ENCODE results near the gene ZNF45.
A peak's percentile ranks its signal among the peaks of the same experiment; 100 is the strongest.
"Not testable (repeated sequence)": the region's sequence is repeated elsewhere in the genome, so short reads cannot be mapped to it uniquely, and the experiment has no call there.

ZNF45 gene

DNA sequence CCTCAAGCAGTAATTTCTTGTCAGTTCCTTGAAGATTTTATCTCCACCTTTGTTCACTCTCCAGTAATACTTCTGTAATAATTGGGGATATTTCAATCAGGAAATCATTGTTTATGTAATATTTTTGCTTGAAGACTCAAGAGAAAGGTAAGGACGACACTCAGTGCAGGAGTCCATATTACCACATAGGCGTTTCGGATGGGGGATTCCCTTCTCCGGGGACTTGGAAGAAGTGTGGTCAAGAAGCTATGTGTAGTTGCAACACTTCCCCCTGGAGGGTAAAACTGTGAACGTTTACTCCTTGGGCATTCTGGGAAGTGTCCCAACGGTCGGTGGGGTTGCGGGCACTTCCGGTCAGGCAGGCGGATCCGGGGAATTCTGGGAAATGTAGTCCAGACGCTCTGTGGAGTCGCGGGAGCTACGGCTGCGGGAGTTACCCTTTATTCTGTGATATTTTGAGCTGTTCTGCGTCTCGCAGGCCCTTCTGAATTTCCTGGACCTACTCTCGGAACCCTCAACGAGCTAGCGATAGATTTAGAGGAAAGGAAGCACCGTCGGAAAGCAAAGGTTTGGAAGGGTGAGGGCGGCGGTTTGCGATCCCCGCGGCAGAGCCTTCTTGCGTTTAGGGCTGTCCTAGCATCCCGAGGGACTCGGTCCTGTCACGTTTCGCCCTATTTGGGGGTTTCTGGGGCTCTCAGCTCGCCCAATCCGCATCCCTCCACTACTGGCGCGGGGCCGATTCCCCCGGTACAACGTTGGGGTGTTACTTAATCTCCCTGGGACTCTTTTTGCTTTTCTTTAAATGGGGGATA is 16.0 kb upstream of the ZNF45 start, which contains the start of gene ZNF221:
Gene ZNF221, plus strand, starts transcription at position 395 of the 812 bp plus-strand sequence. CDS start 11,499 bp downstream, outside the sequence.
- no peaks in the 10 kb centered on the region for H3K27me3 ChIP-seq (ENCODE audit: insufficient read depth, poor library complexity, severe bottlenecking)
- TF ChIP-seq, protein P1, sequence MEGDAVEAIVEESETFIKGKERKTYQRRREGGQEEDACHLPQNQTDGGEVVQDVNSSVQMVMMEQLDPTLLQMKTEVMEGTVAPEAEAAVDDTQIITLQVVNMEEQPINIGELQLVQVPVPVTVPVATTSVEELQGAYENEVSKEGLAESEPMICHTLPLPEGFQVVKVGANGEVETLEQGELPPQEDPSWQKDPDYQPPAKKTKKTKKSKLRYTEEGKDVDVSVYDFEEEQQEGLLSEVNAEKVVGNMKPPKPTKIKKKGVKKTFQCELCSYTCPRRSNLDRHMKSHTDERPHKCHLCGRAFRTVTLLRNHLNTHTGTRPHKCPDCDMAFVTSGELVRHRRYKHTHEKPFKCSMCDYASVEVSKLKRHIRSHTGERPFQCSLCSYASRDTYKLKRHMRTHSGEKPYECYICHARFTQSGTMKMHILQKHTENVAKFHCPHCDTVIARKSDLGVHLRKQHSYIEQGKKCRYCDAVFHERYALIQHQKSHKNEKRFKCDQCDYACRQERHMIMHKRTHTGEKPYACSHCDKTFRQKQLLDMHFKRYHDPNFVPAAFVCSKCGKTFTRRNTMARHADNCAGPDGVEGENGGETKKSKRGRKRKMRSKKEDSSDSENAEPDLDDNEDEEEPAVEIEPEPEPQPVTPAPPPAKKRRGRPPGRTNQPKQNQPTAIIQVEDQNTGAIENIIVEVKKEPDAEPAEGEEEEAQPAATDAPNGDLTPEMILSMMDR (IDR thresholded peaks at IDR 0.05; ENCODE audit: insufficient read depth, low read length): no peak
- TF ChIP-seq POLR2AphosphoS5 (IDR thresholded peaks at IDR 0.05; ENCODE audit: low read depth) (peak; percentile 64), SPI1 (IDR thresholded peaks at IDR 0.05; ENCODE audit: borderline replicate concordance, low read depth) (peak; percentile 73), GABPA (IDR thresholded peaks at IDR 0.05; ENCODE audit: low read depth) (peak; percentile 94)
- TF ChIP-seq, protein P2, sequence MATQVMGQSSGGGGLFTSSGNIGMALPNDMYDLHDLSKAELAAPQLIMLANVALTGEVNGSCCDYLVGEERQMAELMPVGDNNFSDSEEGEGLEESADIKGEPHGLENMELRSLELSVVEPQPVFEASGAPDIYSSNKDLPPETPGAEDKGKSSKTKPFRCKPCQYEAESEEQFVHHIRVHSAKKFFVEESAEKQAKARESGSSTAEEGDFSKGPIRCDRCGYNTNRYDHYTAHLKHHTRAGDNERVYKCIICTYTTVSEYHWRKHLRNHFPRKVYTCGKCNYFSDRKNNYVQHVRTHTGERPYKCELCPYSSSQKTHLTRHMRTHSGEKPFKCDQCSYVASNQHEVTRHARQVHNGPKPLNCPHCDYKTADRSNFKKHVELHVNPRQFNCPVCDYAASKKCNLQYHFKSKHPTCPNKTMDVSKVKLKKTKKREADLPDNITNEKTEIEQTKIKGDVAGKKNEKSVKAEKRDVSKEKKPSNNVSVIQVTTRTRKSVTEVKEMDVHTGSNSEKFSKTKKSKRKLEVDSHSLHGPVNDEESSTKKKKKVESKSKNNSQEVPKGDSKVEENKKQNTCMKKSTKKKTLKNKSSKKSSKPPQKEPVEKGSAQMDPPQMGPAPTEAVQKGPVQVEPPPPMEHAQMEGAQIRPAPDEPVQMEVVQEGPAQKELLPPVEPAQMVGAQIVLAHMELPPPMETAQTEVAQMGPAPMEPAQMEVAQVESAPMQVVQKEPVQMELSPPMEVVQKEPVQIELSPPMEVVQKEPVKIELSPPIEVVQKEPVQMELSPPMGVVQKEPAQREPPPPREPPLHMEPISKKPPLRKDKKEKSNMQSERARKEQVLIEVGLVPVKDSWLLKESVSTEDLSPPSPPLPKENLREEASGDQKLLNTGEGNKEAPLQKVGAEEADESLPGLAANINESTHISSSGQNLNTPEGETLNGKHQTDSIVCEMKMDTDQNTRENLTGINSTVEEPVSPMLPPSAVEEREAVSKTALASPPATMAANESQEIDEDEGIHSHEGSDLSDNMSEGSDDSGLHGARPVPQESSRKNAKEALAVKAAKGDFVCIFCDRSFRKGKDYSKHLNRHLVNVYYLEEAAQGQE (IDR thresholded peaks at IDR 0.05; ENCODE audit: insufficient replicate concordance, low read depth): peak; percentile 23
- peak within 1 kb of the TSS; percentile 82 for H3K27ac ChIP-seq (replicated peaks)
- H3K4me3 ChIP-seq (replicated peaks; ENCODE audit: insufficient read depth, low read length): peak within 1 kb of the TSS; percentile 85
- DNase-seq (ENCODE audit: low read depth in 1 of 2, low spot score in 1 of 2): peak; percentile 98 to 99

DNA sequence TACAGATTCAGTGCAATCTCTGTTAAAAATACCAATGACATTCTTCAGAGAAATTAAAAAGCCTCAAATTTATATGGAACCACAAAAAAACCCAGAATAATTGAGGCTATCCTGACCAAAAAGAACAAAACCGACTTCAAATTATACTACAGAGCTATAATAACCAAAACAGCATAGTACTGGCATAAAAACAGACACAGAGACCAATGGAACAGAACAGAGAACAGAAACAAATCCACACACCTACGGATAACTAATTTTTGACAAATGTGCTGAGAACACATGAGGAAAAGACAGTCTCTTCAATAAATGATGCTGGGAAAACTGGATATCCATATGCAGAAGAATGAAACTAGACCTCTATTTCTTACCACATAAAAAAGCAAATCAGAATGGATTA is 14.7 kb upstream of the ZNF45 start:
- DNase-seq (ENCODE audit: low read depth in 1 of 2, low spot score in 1 of 2); H3K27ac ChIP-seq (replicated peaks); H3K27me3 ChIP-seq (ENCODE audit: insufficient read depth, poor library complexity, severe bottlenecking); H3K4me3 ChIP-seq (replicated peaks; ENCODE audit: insufficient read depth, low read length): not testable (repeated sequence)

DNA sequence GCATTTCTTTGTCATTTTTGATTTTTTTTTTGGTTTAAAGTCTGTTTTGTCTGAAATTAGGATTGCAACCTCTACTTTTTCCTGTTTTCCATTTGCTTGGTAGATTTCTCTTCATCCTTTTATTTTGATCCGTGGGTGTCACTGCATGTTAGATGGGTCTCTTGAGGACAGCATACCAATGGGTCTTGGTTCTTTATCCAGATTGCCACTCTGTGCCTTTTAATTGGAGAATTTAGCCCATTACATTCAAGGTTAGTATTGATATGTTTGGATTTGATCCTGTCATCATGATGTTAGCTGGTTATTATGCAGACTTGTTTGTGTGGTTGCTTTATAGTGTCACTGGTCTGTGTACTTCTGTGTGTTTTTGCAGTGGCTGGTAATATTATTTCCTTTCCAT is 12.3 kb upstream of the ZNF45 start:
- H3K27ac ChIP-seq (replicated peaks); DNase-seq (ENCODE audit: low read depth in 1 of 2, low spot score in 1 of 2); H3K4me3 ChIP-seq (replicated peaks; ENCODE audit: insufficient read depth, low read length); H3K27me3 ChIP-seq (ENCODE audit: insufficient read depth, poor library complexity, severe bottlenecking): not testable (repeated sequence)

DNA sequence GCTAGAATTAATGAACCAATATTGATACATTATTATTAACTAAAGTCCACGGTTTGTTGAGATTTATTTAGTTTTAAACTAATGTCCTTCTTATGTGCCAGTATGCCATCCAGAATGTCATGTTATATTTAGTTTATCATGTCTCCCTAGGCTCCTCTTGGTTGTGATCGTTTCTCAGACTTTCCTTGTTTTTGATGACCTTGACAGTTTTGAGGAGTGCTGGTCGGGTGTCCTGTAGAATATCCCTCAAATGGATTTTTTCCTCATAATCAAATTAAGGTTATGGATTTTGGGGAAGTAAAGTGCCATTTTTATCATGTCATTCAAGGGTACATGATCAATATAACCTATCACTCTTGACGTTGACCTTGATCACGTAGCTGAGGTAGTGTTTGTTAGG is 6.1 kb upstream of the ZNF45 start:
- Histone ChIP-seq H3K4me3 (replicated peaks; ENCODE audit: insufficient read depth, low read length) (no peak overlapping the region), H3K27me3 (ENCODE audit: insufficient read depth, poor library complexity, severe bottlenecking) (no peaks in the 10 kb centered on the region), H3K27ac (replicated peaks) (no peak overlapping the region)
- no peak for DNase-seq (ENCODE audit: low read depth in 1 of 2, low spot score in 1 of 2)
- TF ChIP-seq GABPA (IDR thresholded peaks at IDR 0.05; ENCODE audit: low read depth) (no peak), POLR2AphosphoS5 (IDR thresholded peaks at IDR 0.05; ENCODE audit: low read depth) (no peak), SPI1 (IDR thresholded peaks at IDR 0.05; ENCODE audit: borderline replicate concordance, low read depth) (no peak)
- TF ChIP-seq, protein P1 (IDR thresholded peaks at IDR 0.05; ENCODE audit: insufficient read depth, low read length): no peak
- TF ChIP-seq, protein P2 (IDR thresholded peaks at IDR 0.05; ENCODE audit: insufficient replicate concordance, low read depth): no peak

DNA sequence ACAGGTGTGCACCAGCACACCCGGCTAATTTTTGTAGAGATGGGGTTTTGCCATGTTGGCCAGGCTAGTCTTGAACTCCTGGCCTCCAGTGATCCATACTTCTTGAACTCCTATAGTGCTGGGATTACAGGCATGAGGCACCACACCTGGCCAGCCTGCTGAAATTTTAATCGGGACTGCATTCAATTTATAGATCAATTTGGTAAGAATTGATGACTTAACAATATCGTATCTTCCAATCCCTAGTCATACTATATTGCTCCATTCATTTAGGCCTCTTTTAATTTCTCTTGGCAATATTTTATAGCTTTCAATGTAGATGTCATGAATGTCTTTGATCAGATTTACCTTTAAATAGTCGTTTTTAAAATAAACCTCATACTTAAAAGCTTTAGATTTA is 5.6 kb upstream of the ZNF45 start:
- no peak for TF ChIP-seq SPI1 (IDR thresholded peaks at IDR 0.05; ENCODE audit: borderline replicate concordance, low read depth)
- TF ChIP-seq GABPA (IDR thresholded peaks at IDR 0.05; ENCODE audit: low read depth): no peak
- TF ChIP-seq, protein P2 (IDR thresholded peaks at IDR 0.05; ENCODE audit: insufficient replicate concordance, low read depth): no peak
- no peak for TF ChIP-seq POLR2AphosphoS5 (IDR thresholded peaks at IDR 0.05; ENCODE audit: low read depth)
- TF ChIP-seq, protein P1 (IDR thresholded peaks at IDR 0.05; ENCODE audit: insufficient read depth, low read length): no peak
- no peak overlapping the region for H3K27ac ChIP-seq (replicated peaks)
- no peak overlapping the region for H3K4me3 ChIP-seq (replicated peaks; ENCODE audit: insufficient read depth, low read length)
- DNase-seq (ENCODE audit: low read depth in 1 of 2, low spot score in 1 of 2): no peak
- H3K27me3 ChIP-seq (ENCODE audit: insufficient read depth, poor library complexity, severe bottlenecking): no peaks in the 10 kb centered on the region

Data from HL-60 (cell line).